ENCODE measurements around the gene SLC39A10.

- TF ChIP-seq EP300 (IDR thresholded peaks at IDR 0.05; ENCODE audit: borderline replicate concordance in 1 of 2, control insufficient read depth in 1 of 2, low read depth in 2 of 2, low read length in 2 of 2) (no peak), BRCA1 (IDR thresholded peaks at IDR 0.05; ENCODE audit: low read depth, low read length) (no peak), ZNF622 (IDR thresholded peaks at IDR 0.05) (no peak), EZH2 (IDR thresholded peaks at IDR 0.05; ENCODE audit: borderline replicate concordance, control insufficient read depth, low read depth, low read length) (no peak)
These were observed 53.1 kb downstream of the SLC39A10 start for GRCh38 chr2:195709901-195710806.

Measured in GM12878 (cell line).